Measurements from ENCODE around the gene CHCHD10. TPM values are rescaled to one million over a fixed set of nuclear protein-coding genes. Genes with fewer than 3 reads are reported as not detected.

The CHCHD10 gene
- total RNA-seq, 2 donors from 2014 or later = 413 to 538 TPM

DNA sequence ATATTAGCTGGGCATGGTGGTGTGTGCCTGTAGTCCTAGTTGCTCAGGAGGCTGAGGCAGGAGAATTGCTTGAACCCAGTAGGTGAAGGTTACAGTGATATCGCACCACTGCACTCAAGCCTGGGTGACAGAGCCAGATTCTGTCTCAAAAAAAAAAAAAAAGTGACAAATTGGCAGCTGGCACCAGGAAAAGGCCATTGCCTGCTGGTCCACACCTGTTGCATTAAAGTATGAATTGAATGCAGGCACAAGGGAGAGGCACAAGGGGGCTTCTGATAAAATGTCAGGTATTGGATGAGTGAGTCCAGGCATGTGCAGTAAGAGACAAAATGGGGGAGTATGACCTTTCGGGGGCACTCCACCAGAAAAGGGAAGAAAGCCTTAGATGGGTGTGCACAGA is 45.0 kb downstream of the CHCHD10 start:
- ATAC-seq = no peak
- intact Hi-C loops (cut with DNase I, micrococcal nuclease) = no loop called here
- DNase-seq = no peak

DNA sequence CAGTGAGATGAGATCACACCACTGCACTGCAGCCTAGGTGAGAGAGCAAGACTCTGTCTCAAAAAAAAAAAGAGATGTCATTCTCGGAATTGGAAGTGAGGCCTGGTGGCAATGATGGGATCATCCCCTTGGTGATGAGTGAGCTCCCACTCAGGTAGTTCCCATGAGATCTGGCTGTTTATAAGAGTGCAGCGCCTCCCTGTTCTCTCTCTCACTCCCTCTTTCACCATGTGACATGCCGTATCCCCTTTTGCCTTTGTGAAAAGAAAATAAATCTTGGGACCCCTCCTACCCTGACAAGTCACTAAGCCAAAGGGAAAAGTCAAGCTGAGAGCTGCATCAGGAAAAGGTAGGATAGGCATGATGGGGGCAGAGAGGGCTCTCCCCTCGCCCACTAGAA is 45.6 kb downstream of the CHCHD10 start:
- intact Hi-C loops (cut with DNase I, micrococcal nuclease) = no loop called here
- ATAC-seq (no peak), DNase-seq (no peak)

DNA sequence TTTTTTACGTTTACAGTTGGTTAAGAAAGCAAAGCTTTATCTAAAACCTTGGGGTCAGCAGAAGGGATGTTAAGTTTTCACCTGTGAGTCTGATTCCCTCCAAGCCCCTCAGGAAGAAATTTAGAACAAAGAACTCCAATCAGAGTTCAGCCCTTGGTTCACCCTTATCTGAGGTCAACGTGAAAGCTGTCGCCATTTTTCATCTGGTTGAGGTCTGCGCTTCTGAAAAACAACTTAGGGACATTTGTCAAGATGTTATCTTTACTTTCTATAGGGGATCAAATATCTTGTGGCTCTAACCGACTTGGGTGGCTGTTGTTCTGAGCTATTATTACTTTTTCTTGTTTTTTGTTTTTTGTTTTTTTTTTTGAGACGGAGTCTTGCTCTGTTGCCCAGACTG is 46.9 kb downstream of the CHCHD10 start:
- intact Hi-C loops (cut with DNase I, micrococcal nuclease) = no loop called here
- DNase-seq = no peak
- ATAC-seq = no peak

DNA sequence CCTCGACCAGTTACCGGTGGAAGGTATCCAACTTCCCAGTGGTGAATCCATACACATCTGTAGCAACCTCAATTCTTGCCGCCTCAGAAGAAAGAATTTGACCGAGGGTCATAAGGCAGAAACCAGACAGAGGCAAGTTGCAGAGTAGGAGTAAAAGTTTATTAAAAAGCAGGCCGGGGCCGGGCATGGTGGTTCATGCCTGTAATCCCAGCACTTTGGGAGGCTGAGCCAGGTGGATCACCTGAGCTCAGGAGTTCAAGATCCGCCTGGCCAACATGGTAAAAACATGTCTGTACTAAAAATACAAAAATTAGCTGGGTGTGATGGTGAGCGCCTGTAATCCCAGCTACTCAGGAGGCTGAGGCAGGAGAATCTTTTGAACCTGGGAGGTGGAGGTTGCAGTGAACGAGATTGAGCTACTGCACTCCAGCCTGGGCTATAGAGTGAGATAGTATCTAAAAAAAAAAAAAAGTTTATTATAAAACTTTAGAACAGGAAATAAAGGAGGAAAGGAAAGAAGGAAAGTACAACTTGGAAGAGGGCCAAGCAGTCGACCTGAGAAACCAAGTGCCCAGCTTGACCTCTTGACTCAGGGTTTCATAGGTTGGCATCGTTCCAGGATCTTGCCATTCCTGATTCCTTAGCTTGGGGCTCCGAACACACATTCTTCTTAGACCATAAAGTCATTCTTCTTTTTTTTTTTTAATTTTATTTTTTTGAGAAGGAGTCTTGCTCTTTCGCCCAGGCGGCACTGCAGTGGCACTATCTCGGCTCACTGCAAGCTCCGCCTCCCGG is 49.2 kb downstream of the CHCHD10 start:
- intact Hi-C loops (cut with DNase I, micrococcal nuclease) = no loop called here
- DNase-seq (no peak), ATAC-seq (peak; percentile 11)

DNA sequence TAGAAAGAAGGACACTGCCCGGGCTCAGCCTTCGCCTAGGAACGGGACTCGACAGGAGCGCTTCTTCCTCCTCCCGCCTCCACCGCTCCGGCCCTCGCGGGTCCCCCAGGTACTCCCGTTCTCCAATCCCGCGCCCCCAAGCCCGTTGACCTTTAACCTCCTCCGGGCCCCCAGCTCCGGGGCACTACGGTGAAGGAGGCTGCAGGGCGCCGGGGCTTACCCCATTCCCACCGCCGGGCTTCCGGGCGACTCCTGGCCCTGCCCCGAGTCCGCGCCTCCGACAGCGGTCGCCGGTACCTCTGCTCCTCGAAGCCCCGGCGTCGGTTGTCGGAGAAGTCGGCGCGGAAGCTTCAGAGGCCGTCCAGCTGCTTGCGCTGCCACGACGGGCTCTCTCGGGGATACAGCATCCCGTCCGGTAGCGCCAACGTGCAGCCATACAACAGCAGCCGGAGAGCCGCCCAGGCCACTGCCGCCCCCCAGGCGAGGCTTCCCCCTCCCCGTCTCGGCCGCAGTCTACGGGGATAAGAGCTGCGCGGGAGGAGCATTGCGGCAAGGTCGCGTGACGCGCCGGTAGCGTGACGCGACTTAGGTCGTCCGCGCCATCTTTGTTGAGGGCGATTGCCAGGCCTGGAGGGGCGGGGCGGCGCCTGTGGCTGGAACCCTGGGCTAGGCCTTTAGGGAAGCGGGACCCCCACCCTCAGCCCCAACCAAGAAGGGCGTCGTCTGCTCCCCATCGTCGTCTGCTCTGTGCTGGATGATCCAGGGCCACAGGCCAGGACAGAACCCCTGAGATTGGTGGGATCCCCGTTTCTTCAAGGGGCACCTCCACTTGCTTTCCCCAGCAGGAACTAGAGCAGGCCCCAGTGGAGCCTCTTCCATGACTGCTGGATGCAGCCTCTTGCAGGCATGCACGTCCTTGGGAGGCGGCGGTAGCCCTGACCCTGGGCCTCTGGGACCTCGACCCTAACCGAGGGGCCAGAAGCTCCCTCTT is 50.7 kb downstream of the CHCHD10 start:
- DNase-seq (peak; percentile 83 to 91), ATAC-seq (peak; percentile 96)
- intact Hi-C loops (cut with DNase I, micrococcal nuclease) = no loop called here

Other genes starting within 250 kb of the CHCHD10 start
- not detected for gene IGLL1, start 187.7 kb downstream of the CHCHD10 start, total RNA-seq
- gene DRICH1, start 135.7 kb downstream of the CHCHD10 start, total RNA-seq = under 1 TPM; 0.64 to 0.67 TPM
- not detected for gene RGL4, start 77.0 kb downstream of the CHCHD10 start, total RNA-seq
- gene ZNF70, start 16.9 kb downstream of the CHCHD10 start, total RNA-seq = 1 to 10 TPM; 3.7 to 3.8 TPM
- 1 to 10 TPM in 1 of 2 donors, under 1 TPM in 1; 0.61 to 1.1 TPM for gene VPREB3, start 13.5 kb downstream of the CHCHD10 start, total RNA-seq
- not detected for gene C22orf15, start 5.0 kb downstream of the CHCHD10 start, total RNA-seq
- gene MMP11, start 4.9 kb upstream of the CHCHD10 start, total RNA-seq = 1 to 10 TPM; 1.6 to 4.6 TPM
- 10 to 100 TPM; 65.9 to 79.3 TPM for gene SMARCB1, start 19.0 kb upstream of the CHCHD10 start, total RNA-seq
- gene DERL3, start 71.0 kb upstream of the CHCHD10 start, total RNA-seq = 10 to 100 TPM in 1 of 2 donors, 1 to 10 TPM in 1; 7.7 to 26.6 TPM
- 10 to 100 TPM in 1 of 2 donors, 1 to 10 TPM in 1; 9.8 to 13.7 TPM for gene SLC2A11, start 89.9 kb upstream of the CHCHD10 start, total RNA-seq
- gene MIF, start 126.4 kb upstream of the CHCHD10 start, total RNA-seq = 100 to 1,000 TPM; 215 to 286 TPM
- gene GSTT2B, start 193.2 kb upstream of the CHCHD10 start, total RNA-seq = under 1 TPM in 1 of 2 donors, not detected in 1; 0.73 TPM
- 1 to 10 TPM in 1 of 2 donors, not detected in 1; 4.5 TPM for gene DDTL, start 198.9 kb upstream of the CHCHD10 start, total RNA-seq
- 100 to 1,000 TPM; 189 to 247 TPM for gene DDT, start 206.5 kb upstream of the CHCHD10 start, total RNA-seq
- under 1 TPM in 1 of 2 donors, not detected in 1; 0.89 TPM for gene GSTT2, start 212.2 kb upstream of the CHCHD10 start, total RNA-seq
- gene GSTT4, start 237.5 kb upstream of the CHCHD10 start, total RNA-seq = not detected
- gene CABIN1, start 243.3 kb upstream of the CHCHD10 start, total RNA-seq = 10 to 100 TPM; 63.0 to 81.6 TPM